SJCRH30 (cell line): ENCODE data around the gene RO60. TPM values are rescaled to one million over a fixed set of nuclear protein-coding genes. Genes with fewer than 3 reads are reported as not detected.
"Not testable (repeated sequence)": the region's sequence is repeated elsewhere in the genome, so short reads cannot be mapped to it uniquely, and the experiment has no call there.

Experiments
- DNase-seq, 2 experiments: peaks; one replicate each; pipeline ENCODE4 v3.0.0-alpha.2; 2015 to 2020
- H3K27ac ChIP-seq: fragments of 250-450 bp; sonication (Bioruptor Pico); 2 replicates; pipeline ENCODE4 v1.5.1; 2020; ENCODE audit warnings: mild to moderate bottlenecking, moderate library complexity
- H3K27me3 ChIP-seq: fragments of 250-450 bp; sonication (Bioruptor Pico); 2 replicates; pipeline ENCODE4 v1.5.1; 2020; ENCODE audit warnings: mild to moderate bottlenecking, moderate library complexity
- H3K36me3 ChIP-seq: fragments of 250-450 bp; sonication (Bioruptor Pico); 2 replicates; pipeline ENCODE4 v1.5.1; 2020; ENCODE audit warnings: mild to moderate bottlenecking, moderate library complexity
- H3K4me1 ChIP-seq: fragments of 250-450 bp; sonication (Bioruptor Pico); 2 replicates; pipeline ENCODE4 v1.5.1; 2020; ENCODE audit warnings: mild to moderate bottlenecking, moderate library complexity
- H3K4me3 ChIP-seq: fragments of 250-450 bp; sonication (Bioruptor Pico); 2 replicates; pipeline ENCODE4 v1.5.1; 2020; ENCODE audit warnings: mild to moderate bottlenecking, moderate library complexity
- H3K9me3 ChIP-seq: fragments of 250-450 bp; sonication (Bioruptor Pico); replicated peaks from 2 replicates; pipeline ENCODE4 v1.5.1; 2020; ENCODE audit warnings: mild to moderate bottlenecking, moderate library complexity
- total RNA-seq: library from RNA; depleted of rRNA; stranded (reverse); fragments of >200 nt; shearing (Covaris generic); gene quantifications from 2 replicates; pipeline ENCODE4 v1.2.3, GENCODE V29; 2014

The RO60 gene
- total RNA-seq, 1 experiment from 2014 or later = 91.9 TPM

DNA sequence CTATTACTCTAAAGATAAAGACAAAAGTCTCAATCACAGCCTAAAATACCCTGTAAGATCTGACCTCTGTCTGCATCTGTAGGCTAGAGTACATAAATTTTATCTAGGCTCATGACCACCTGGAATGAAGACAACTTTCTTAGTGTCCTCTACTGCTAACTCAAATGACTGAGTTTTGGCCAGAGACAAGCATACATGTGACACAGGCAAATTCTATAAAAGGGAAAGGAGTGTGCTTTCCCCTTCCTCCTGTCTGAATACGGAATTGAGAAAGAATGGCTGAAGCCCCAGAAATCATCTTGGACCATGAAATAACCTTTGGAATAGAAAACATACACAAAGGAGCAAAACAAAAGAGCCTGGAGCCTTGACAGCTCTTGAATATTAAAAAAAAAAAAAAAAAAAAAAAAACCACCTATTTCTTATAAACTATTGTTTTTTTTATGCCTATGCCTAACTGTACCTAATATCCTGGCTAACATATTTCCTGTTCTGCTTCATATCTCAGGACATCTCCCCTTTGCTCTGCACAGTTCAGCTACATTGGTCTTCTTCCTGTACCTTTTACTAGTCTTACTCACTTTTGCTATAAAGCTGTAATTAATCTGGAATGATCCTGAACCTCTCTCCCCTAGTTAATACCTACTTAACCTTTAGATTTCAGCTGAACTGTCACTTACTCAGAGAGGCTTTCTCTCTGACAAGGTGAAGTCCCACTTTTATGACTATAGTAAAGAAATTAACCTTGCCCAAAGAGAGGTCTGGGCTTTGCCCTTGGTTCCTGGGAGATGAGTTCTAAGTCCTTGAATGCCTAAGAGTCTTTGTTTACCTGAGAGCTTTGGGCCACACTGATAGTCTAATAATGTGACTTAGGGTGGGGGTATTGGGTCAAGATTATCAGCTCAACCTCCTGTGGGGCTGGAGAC, 16.4 kb upstream of the RO60 start:
- Histone ChIP-seq H3K4me1 (no peaks in the 10 kb centered on the region), H3K9me3 (no peaks in the 10 kb centered on the region), H3K27ac (no peak overlapping the region), H3K27me3 (no peaks in the 10 kb centered on the region), H3K4me3 (no peak overlapping the region), H3K36me3 (no peaks in the 10 kb centered on the region)
- DNase-seq = no peak

DNA sequence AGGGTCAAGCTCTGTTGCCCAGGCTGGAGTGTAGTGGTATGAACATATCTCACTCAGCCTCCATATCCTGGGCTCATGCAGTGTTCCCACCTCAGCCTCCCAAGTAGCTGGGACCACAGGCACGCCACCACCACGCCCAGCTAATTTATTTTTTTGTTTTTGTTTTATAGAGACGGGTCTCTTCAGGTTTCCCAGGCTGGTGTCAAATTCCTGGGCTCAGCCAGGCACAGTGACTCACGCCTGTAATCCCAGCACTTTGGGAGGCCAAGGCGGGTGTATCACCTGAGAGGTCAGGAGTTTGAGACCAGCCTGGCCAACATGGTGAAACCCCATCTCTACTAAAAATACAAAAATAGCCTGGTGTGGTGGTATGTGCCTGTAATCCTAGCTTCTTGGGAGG, 10.5 kb upstream of the RO60 start:
- not testable (repeated sequence) for H3K36me3 ChIP-seq, H3K9me3 ChIP-seq, H3K27me3 ChIP-seq, H3K27ac ChIP-seq, H3K4me3 ChIP-seq, H3K4me1 ChIP-seq, DNase-seq

DNA sequence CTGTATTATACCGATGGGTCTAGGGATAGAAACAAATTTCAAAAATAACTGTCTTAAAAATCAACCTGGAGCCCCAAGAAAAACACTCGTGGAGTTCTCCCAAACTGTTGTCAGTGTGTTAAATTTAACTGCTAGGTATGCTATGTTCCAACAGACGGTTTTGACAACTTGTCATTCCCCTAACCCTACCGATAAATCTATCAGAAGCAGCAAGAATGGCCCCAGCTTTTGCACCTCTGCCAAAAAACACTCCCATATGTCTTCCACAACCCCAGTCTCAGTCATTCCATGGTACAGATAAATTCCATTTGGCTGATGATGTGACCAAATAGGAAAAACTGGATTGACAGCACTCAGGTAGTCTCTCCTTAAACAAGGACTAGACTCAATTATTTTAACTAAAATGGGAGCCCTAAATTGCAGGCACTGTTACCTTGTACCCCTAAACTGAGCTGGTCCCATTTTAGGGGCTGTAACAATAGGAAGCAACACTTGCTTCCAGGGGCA, 5.2 kb upstream of the RO60 start:
- no peak for DNase-seq
- no peaks in the 10 kb centered on the region for H3K9me3 ChIP-seq
- H3K4me1 ChIP-seq = no peaks in the 10 kb centered on the region
- H3K27ac ChIP-seq = no peak overlapping the region
- no peak overlapping the region for H3K4me3 ChIP-seq
- no peaks in the 10 kb centered on the region for H3K27me3 ChIP-seq
- H3K36me3 ChIP-seq = no peaks in the 10 kb centered on the region

DNA sequence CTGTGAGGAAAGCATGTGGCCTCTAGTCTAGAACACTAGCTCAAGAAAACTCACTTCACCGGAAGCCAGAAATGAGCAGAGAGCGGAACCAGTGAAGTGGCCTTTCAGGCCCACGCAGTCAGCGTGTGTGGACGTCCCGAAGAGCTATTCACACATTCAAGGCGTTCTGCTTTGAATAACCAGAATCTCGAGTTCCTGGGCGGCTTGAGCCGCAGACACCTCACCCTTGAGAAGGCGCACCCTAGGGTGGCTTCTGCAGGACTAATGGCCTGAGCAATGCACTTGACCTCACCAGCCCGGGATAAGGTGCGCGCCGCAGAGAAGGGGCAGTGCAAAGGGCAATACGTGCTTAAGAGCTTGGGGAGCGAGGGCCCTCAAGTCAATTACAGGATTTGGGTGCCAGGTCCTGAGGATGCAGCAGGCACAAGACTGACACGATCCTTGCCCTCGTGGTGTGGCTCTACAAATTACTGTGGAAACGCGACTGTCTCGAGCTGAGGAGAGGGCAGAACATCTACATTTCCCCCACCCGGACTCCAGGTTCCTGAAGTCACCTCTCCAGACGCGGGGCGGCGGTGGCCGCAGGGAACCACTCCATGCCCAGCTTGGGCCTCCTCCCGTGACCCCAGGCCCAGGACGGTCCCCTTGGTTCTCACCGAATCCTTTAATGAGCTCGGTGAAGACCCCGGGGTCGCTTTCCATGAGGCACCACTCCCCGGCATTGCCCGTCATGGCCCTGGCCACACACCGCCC, 707 bp upstream of the RO60 start:
- no peaks in the 10 kb centered on the region for H3K9me3 ChIP-seq
- DNase-seq = peak; percentile 24 to 56
- peaks cover 4% of the 10 kb centered on the region for H3K36me3 ChIP-seq
- peak overlapping the region; percentile 96 for H3K27ac ChIP-seq
- H3K27me3 ChIP-seq = no peaks in the 10 kb centered on the region
- no peaks in the 10 kb centered on the region for H3K4me1 ChIP-seq
- peak overlapping the region; percentile 95 for H3K4me3 ChIP-seq

DNA sequence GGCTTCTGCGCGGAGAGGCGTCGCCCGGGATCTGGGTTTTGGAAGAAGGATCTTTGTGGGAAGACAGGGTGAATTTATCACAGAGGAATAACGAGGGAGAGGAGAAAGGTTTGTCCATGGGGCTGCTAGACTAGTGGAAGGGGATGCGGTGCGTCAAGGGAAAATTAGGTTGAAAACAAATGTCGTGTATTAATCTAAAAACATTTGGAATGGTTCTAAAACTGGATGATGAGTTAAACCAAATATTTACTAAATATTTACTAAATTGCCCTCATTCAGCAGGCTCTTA, 647 bp downstream of the RO60 start:
- Histone ChIP-seq H3K27ac (peak overlapping the region; percentile 96), H3K4me1 (no peaks in the 10 kb centered on the region), H3K4me3 (peak overlapping the region; percentile 95), H3K27me3 (no peaks in the 10 kb centered on the region), H3K9me3 (no peaks in the 10 kb centered on the region), H3K36me3 (peaks cover 4% of the 10 kb centered on the region)
- no peak for DNase-seq

DNA sequence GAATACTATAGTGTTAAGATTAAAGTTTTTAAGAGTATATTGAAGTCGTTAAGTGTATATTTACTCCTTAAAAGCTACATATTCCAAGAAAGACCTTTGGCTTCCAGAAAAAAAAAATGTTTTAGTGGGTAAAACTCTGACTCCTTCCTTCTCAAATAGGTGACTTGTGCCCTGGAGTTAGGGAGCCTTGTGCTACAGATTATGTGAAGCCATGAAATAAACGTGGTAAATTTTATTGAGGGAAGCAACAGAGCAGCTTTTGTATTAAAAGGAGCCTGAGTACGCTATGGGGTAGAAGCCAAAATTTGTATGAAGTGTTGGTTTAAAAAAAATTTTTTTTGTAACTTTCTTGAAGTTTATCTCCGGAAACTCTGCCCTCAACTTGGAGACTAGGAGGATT, 994 bp downstream of the RO60 start:
- peak in 1 of 2 experiments; percentile 15 for DNase-seq
- Histone ChIP-seq H3K4me1 (no peaks in the 10 kb centered on the region), H3K4me3 (peak overlapping the region; percentile 95), H3K36me3 (peaks cover 4% of the 10 kb centered on the region), H3K27ac (peak overlapping the region; percentile 96), H3K27me3 (no peaks in the 10 kb centered on the region), H3K9me3 (no peaks in the 10 kb centered on the region)

DNA sequence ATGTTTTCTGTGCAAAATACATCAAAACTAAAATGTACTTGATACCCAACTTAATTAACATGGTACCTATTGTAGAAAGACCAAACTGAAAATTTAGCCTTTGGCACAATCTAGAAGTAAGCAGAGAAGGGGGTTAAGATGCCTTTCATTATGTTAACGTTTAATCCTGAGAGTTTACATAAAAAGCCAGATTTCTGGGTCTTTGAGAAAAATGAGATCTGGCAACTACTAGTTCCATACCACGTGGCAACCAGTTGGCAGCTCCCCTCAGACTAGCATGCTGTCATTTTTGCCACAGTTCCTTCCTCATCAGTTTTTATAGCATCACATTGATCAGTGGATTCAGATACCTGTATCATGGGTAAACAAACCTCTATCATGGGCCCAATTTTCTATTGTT, 1.5 kb downstream of the RO60 start:
- peaks cover 4% of the 10 kb centered on the region for H3K36me3 ChIP-seq
- peak overlapping the region; percentile 96 for H3K27ac ChIP-seq
- no peaks in the 10 kb centered on the region for H3K9me3 ChIP-seq
- DNase-seq = peak; percentile 29 to 41
- no peaks in the 10 kb centered on the region for H3K27me3 ChIP-seq
- no peaks in the 10 kb centered on the region for H3K4me1 ChIP-seq
- peak overlapping the region; percentile 95 for H3K4me3 ChIP-seq

DNA sequence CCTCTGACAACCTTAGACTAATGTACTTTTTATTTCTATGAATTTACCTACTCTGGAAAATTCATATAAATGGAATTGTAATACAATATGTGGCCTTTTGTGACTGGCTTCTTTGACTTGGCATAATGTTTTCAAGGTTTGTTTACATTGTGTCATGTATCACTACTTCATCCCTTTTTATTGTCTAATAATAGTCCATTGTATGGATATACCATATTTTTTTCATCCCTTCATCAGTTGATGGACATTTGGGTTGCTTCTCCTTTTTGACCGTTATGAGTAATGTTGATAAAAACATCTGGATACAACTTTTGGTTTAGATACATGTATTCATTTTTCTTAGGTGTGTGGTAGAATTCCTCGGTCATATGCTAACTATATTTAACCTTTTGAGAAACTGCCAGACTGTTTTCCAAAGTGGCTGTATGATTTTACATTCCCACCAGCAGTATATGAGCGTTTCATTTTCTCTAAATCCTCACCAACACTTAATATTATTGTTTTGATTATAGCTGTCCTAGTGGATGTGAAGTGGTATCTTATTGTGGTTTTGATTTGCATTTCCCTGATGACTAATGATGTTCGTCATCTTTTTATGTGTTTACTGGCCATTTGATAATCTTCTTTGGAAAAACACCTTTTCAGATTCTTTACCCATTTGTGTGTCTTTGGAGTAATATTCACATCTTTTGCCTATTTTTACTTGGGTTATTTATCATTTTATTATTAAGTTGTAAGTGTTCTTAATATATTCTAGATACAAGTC, 3.5 kb downstream of the RO60 start:
- H3K27me3 ChIP-seq = no peaks in the 10 kb centered on the region
- H3K4me3 ChIP-seq = no peak overlapping the region
- no peaks in the 10 kb centered on the region for H3K9me3 ChIP-seq
- H3K4me1 ChIP-seq = no peaks in the 10 kb centered on the region
- H3K36me3 ChIP-seq = peaks cover 4% of the 10 kb centered on the region
- H3K27ac ChIP-seq = no peak overlapping the region
- no peak for DNase-seq

DNA sequence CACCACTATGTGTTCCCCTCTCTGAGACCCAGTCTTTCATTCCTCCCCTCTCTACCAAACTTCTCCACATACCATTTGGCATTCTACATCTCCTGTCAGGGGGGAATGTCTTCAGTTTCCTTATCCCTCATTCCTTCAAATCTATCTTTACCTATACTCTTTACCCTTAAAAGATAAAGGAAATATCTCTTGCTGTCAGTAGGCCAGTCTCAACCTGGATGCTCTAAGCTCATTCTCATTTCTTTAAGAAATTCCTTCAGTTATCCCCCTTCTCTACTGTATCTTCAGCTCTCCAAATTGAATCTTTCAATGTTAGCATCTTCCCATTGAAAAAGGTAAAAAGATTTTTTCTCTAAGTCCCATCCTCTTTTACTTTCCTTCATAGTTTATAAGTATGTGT, 6.5 kb downstream of the RO60 start:
- H3K36me3 ChIP-seq = peaks cover 4% of the 10 kb centered on the region
- H3K9me3 ChIP-seq = no peaks in the 10 kb centered on the region
- no peak overlapping the region for H3K4me3 ChIP-seq
- no peaks in the 10 kb centered on the region for H3K27me3 ChIP-seq
- DNase-seq = no peak
- H3K27ac ChIP-seq = no peak overlapping the region
- H3K4me1 ChIP-seq = peaks cover 4% of the 10 kb centered on the region

DNA sequence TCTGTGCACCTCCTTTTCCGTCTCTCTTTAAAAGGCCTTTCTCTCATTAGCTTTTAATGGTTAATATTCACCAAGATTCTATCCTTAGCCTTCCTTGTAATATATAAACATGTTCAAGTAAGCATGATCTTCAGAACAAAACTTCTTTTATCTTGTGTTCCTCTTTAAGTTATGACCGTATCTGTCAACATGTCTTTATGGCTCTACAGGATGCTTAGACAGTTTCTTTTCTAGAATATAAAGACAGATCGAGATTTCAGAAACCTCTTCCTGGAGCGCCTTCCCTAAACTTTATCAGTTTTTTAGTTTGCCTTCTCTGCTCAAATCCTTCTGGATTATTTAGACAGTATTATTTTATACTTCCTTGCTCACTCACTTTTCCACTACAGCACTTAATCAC, 7.2 kb downstream of the RO60 start:
- Histone ChIP-seq H3K27me3 (no peaks in the 10 kb centered on the region), H3K27ac (no peak overlapping the region), H3K36me3 (peaks cover 4% of the 10 kb centered on the region), H3K4me3 (no peak overlapping the region), H3K9me3 (no peaks in the 10 kb centered on the region), H3K4me1 (peaks cover 4% of the 10 kb centered on the region)
- no peak for DNase-seq

DNA sequence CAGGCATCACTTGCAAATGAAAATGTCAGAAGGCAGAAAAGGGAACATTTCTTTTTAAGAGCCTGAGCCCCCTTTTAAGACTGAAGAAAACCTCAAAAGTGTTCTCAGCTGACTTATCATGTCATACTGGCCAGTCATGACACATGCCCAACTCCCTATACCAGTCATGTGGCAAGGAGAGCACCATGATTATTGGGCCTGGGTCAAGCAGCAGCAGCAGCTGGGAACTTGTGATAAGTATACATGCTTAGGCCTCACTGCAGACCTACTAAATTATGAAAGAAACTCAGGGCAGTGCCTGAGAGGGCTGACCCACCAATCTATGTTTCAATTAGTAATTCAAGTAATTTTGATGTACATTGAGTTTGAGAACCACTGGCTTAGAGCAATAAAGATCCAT, 8.6 kb downstream of the RO60 start:
- no peaks in the 10 kb centered on the region for H3K9me3 ChIP-seq
- DNase-seq = no peak

DNA sequence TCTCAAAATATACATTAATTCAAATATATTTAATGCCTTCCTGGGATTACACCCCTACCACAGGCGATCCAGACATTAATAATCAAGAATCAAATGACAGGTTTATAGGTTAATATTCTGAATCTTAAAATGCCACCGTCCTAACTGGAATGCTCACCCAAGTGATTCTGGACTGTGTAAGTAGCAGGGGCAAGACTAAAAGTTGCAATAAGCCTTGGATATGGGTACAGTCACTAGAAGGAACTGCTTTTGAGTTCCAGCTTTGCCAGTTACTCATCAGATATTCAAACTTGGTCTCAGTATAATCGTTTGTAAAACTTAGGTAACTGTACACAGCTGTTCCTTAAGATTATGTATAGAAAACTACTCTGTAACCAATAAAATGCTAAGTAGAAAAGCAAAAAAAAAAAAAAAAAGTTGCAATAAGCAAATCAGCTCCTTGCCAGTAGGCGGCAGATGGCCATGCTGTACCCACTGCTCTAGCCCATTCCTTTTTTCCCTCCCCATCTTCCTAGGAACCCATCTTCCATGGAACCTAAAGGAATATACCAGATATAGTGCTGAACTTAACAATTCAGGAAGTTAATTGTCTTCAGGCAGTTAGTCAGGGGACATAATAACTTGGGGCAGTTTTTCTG, 10.5 kb downstream of the RO60 start:
- H3K4me1 ChIP-seq = peaks cover 4% of the 10 kb centered on the region
- no peak overlapping the region for H3K27ac ChIP-seq
- no peaks in the 10 kb centered on the region for H3K9me3 ChIP-seq
- H3K27me3 ChIP-seq = no peaks in the 10 kb centered on the region
- no peak overlapping the region for H3K4me3 ChIP-seq
- H3K36me3 ChIP-seq = peaks cover 3% of the 10 kb centered on the region
- DNase-seq = peak; percentile 5 to 13

More for the DNA sequence above, 8.6 kb downstream of the RO60 start:
- H3K36me3 ChIP-seq = peaks cover under 1% of the 10 kb centered on the region
- no peak overlapping the region for H3K4me3 ChIP-seq
- H3K27ac ChIP-seq = no peak overlapping the region
- H3K27me3 ChIP-seq = no peaks in the 10 kb centered on the region
- H3K4me1 ChIP-seq = peaks cover 4% of the 10 kb centered on the region

DNA sequence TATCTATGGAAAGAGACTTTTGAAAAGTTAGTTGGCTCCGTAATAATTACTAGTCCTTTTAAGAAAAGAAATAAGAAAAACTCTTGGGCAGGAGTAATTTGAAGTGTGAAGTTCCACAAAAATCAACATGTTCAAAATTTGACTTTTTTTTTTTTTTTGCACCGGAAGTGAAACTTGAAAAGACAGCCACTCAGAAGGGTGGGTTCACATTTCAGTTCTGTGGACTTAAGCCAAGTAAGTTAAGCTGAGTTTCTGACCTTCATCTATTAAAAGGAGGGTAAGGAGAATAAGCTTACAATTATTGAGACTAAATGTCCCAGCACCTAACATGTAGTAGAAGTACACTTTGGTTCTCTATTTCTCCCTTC, 11.0 kb downstream of the RO60 start:
- Histone ChIP-seq H3K4me1 (peaks cover 4% of the 10 kb centered on the region), H3K36me3 (peaks cover 3% of the 10 kb centered on the region), H3K9me3 (no peaks in the 10 kb centered on the region), H3K27me3 (no peaks in the 10 kb centered on the region), H3K27ac (no peak overlapping the region), H3K4me3 (no peak overlapping the region)
- DNase-seq = peak in 1 of 2 experiments; percentile 5

DNA sequence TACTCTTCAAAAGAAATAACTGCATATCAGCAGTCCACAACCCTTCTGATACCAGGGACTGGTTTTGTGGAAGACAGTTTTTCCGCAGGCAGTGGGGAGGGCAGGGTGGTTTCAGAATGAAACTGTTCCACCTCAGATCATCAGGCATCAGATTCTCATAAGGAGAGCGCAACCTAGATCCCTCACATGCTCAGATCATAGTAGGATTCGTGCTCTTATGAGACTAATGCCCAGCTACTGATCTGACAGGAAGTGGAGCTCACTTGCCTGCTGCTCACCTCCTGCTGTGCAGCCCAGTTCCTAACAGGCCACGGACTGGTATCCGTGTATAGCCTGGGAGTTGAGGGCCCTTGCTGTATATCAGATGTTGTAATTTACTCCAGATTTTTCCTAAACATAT, 11.5 kb downstream of the RO60 start:
- Histone ChIP-seq H3K36me3 (peaks cover 3% of the 10 kb centered on the region), H3K4me1 (peaks cover 4% of the 10 kb centered on the region), H3K27ac (no peak overlapping the region), H3K27me3 (no peaks in the 10 kb centered on the region), H3K4me3 (no peak overlapping the region), H3K9me3 (no peaks in the 10 kb centered on the region)
- DNase-seq = peak in 1 of 2 experiments; percentile 12
